K562 (cell line): Measurements from ENCODE around the gene AAGAB. TPM values are rescaled to one million over a fixed set of nuclear protein-coding genes. Genes with fewer than 3 reads are reported as not detected.

Experiments used
- ATAC-seq: fragments of 200-7000 bp; cut with Tn5 transposase; 3 replicates; pipeline ENCODE4 v1.9.1; 2020; ENCODE audit warnings: moderate library complexity
- BruUV-seq: library from RNA; stranded (reverse); fragments of 400-500 nt; replicated peaks from 2 replicates; lab custom pipeline; 2021; lab: Mats Ljungman, UMichigan
- CTCF ChIA-PET: fragments of 300-600 bp; formaldehyde crosslinking; extraction: SDS; loops from one replicate; lab custom pipeline; 2021; ENCODE audit warnings: low intra/inter-chr PET ratio; lab: Yijun Ruan, JAX
- POLR2A ChIA-PET: fragments of 300-600, 350-650 bp; sonication (Branson Sonifier 250); formaldehyde crosslinking; extraction: SDS; loops from one replicate; lab custom pipeline; 2021; ENCODE audit warnings: antibody characterized with exemption, inconsistent platforms; lab: Yijun Ruan, JAX
- DNase-seq, 4 experiments: peaks; one replicate each; pipeline versions ENCODE4 v3.0.0 to v3.0.0-alpha.2; 2011 to 2018; ENCODE audit warnings: low spot score in 3 of 4, mixed read lengths in 3 of 4; ENCODE audit errors: extremely low read depth in 1 of 4
- FAIRE-seq: peaks from 2 replicates; lab custom pipeline; 2011; peaks lifted over from hg19 to GRCh38; lab: Jason Lieb, UNC
- H2AFZ ChIP-seq: 2 replicates; pipeline ENCODE4 v1.6.0; 2011; ENCODE audit warnings: low read depth, low read length, control low read depth, inconsistent platforms
- H3K27ac ChIP-seq: fragments of 200-600 bp; 3 replicates; pipeline ENCODE4 v1.8.0; 2011; ENCODE audit warnings: low read depth, mild to moderate bottlenecking, control low read depth, inconsistent platforms, low read length, moderate library complexity, mixed read lengths; ENCODE audit errors: extremely low read depth
- H3K27me3 ChIP-seq, 2 experiments: fragments of 300-600 bp in 1 of 2; 2 replicates in 1 of 2; 3 replicates in 1 of 2; pipeline versions ENCODE4 v1.6.0 to v1.8.0; 2011; ENCODE audit warnings: inconsistent platforms in 2 of 2, low read length in 2 of 2, mild to moderate bottlenecking in 1 of 2, mixed read lengths in 1 of 2, moderate library complexity in 1 of 2; ENCODE audit not compliant: control insufficient read depth in 2 of 2, insufficient read depth in 2 of 2
- H3K36me3 ChIP-seq: fragments of 300-600 bp; 3 replicates; pipeline ENCODE4 v1.8.0; 2011; ENCODE audit warnings: mild to moderate bottlenecking, low read length, inconsistent platforms; ENCODE audit not compliant: control insufficient read depth, insufficient read depth
- H3K4me1 ChIP-seq, 2 experiments: fragments of 200-600 bp in 1 of 2; replicated peaks in 1 of 2; 2 replicates in 1 of 2; 3 replicates in 1 of 2; pipeline versions ENCODE4 v1.5.1 to v1.8.0; 2011; ENCODE audit warnings: inconsistent platforms in 2 of 2, low read length in 2 of 2, mild to moderate bottlenecking in 1 of 2, mixed read lengths in 1 of 2, moderate library complexity in 1 of 2; ENCODE audit not compliant: control insufficient read depth in 2 of 2, insufficient read depth in 2 of 2
- H3K4me2 ChIP-seq: 2 replicates; pipeline ENCODE4 v1.6.1; 2011; ENCODE audit warnings: low read length, control low read depth, inconsistent platforms, mixed read lengths; ENCODE audit not compliant: insufficient read depth
- H3K4me3 ChIP-seq: fragments of 200-600 bp; sonication (generic), shearing (Covaris generic); 2 replicates; pipeline ENCODE4 v1.5.1; 2016; ENCODE audit warnings: control low read depth, inconsistent platforms
- H3K79me2 ChIP-seq: fragments of 200-600 bp; 3 replicates; pipeline ENCODE4 v1.8.0; 2011; ENCODE audit warnings: low read length, inconsistent platforms; ENCODE audit not compliant: control insufficient read depth, insufficient read depth
- H3K9ac ChIP-seq, 2 experiments: 2 replicates each; pipeline versions ENCODE4 v1.6.0 to v1.6.1; 2011; ENCODE audit warnings: low read depth in 2 of 2, low read length in 2 of 2, control low read depth in 1 of 2, inconsistent platforms in 1 of 2, mild to moderate bottlenecking in 1 of 2, mixed read lengths in 1 of 2; ENCODE audit not compliant: insufficient read depth in 1 of 2
- H3K9me1 ChIP-seq: one replicate; pipeline ENCODE4 v1.6.0; 2011; ENCODE audit warnings: inconsistent platforms, mild to moderate bottlenecking, low read length, moderate library complexity; ENCODE audit not compliant: control insufficient read depth, insufficient read depth
- H3K9me3 ChIP-seq: replicated peaks from 2 replicates; pipeline ENCODE4 v1.5.1; 2011; ENCODE audit warnings: low read depth, low read length, inconsistent platforms; ENCODE audit not compliant: control insufficient read depth, insufficient read depth
- H4K20me1 ChIP-seq: replicated peaks from 2 replicates; pipeline ENCODE4 v1.6.1; 2011; ENCODE audit warnings: low read length, inconsistent platforms, mixed read lengths; ENCODE audit not compliant: control insufficient read depth, insufficient read depth
- WGBS: fragments of 100-300 bp; shearing (Covaris generic); methylation state at CpG from one replicate; pipeline ENCODE4 v1.1.6; 2016; ENCODE audit warnings: low coverage, mixed read lengths; ENCODE audit not compliant: insufficient coverage; ENCODE audit errors: missing lambda C conversion rate; 5-methylcytosine and 5-hydroxymethylcytosine counted together
- in situ Hi-C: fragments of 300-500 bp; cut with MboI; formaldehyde crosslinking; loops from 4 replicates; pipeline ENCODE4 v1.15.0; 2018; ENCODE audit warnings: inconsistent platforms, mixed read lengths
- intact Hi-C: fragments of 100-400 bp; cut with micrococcal nuclease; formaldehyde crosslinking; loops from 2 replicates; pipeline ENCODE4 v1.14.2; 2022
- polyA plus RNA-seq, 8 experiments: library from polyadenylated mRNA; depleted of rRNA in 4 of 8; stranded (reverse) in 5 of 8; unstranded in 3 of 8; fragments of >200 nt; fragmentation: Nextera tagmentation in 2 of 8; fragmentation: Illumina TruSeq in 1 of 8; extraction: Ambion mirVana in 2 of 8; extraction: Trizol in 1 of 8; gene quantifications; 2 replicates each; pipeline versions ENCODE4 v1.2.1 to v1.2.3, GENCODE V29; 2011 to 2014; ENCODE audit warnings: inconsistent platforms in 1 of 8, missing spikeins in 1 of 8
- total RNA-seq, 7 experiments: library from RNA; depleted of rRNA in 6 of 7; stranded (reverse); fragments of >200 nt in 6 of 7; fragmentation: Illumina TruSeq in 2 of 7; extraction: Trizol in 2 of 7; gene quantifications; 2 replicates each; pipeline versions ENCODE4 v1.2.1 to v1.2.3, GENCODE V29; 2011 to 2021; ENCODE audit warnings: low replicate concordance in 1 of 7
- TF ChIP-seq, protein P1 (sequence below): fragments of 150-350 bp; conservative IDR thresholded peaks from 2 replicates; pipeline ENCODE4 v1.6.1; 2014; ENCODE audit warnings: low read length

AAGAB gene
- total and polyA plus RNA-seq, 9 of the 15 experiments (the other 6 are each of a cell fraction or from before 2014, with no cell fraction given) = 17.8 to 109 (median 58.3) TPM

DNA sequence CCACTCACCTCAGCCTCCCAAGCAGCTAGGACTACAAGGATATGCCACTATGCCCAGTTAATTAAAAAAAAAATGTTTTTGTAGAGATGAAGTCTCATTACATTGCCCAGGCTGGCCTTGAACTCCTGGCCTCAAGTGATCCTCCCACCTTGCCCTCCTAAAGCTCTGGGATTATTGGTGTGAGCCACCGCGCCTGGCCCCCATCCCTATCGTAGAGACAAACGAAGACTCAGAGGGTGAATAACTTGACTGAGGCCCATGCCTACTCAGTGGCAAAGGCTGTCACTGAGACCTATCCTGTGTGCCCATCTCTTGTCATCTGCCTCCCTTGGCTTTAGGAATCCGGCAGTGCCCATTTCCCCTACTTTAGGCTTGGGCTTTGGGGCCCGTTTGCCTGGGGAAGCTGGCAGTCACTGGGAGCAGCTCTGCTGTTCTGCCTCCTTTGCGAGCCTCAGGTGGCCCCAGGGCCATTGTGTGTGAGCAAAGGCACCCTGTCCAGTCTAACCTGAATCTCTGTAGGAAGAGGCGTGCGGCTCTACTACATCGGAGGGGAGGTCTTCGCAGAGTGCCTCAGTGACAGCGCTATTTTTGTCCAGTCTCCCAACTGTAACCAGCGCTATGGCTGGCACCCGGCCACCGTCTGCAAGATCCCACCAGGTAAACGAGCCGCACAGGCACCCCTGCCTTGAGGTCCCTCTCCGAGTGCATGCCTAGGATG lies 70.1 kb downstream of the AAGAB start:
- POLR2A ChIA-PET = no interaction called here
- in situ Hi-C loops = no loop called here
- no peak for FAIRE-seq
- Histone ChIP-seq H3K36me3 (peaks cover 69% of the 10 kb centered on the region; the same call in 2 of the 3 replicates), H3K9me3 (no peaks in the 10 kb centered on the region), H3K27me3 (no peaks in the 10 kb centered on the region), H3K79me2 (no peaks in the 10 kb centered on the region), H3K4me1 (peaks cover 5 to 8% of the 10 kb centered on the region in 2 experiments)
- intact Hi-C loops = no loop called here
- BruUV-seq = no TSS peak
- DNase-seq = no peak
- CTCF ChIA-PET = no interaction called here
- TF ChIP-seq, protein P1, sequence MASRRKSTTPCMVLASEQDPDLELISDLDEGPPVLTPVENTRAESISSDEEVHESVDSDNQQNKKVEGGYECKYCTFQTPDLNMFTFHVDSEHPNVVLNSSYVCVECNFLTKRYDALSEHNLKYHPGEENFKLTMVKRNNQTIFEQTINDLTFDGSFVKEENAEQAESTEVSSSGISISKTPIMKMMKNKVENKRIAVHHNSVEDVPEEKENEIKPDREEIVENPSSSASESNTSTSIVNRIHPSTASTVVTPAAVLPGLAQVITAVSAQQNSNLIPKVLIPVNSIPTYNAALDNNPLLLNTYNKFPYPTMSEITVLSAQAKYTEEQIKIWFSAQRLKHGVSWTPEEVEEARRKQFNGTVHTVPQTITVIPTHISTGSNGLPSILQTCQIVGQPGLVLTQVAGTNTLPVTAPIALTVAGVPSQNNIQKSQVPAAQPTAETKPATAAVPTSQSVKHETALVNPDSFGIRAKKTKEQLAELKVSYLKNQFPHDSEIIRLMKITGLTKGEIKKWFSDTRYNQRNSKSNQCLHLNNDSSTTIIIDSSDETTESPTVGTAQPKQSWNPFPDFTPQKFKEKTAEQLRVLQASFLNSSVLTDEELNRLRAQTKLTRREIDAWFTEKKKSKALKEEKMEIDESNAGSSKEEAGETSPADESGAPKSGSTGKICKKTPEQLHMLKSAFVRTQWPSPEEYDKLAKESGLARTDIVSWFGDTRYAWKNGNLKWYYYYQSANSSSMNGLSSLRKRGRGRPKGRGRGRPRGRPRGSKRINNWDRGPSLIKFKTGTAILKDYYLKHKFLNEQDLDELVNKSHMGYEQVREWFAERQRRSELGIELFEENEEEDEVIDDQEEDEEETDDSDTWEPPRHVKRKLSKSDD = no peak
- TF ChIP-seq, all 486 proteins: peak for 0
- H3K4me2 ChIP-seq = no peak overlapping the region
- ATAC-seq = no peak
- H3K9ac ChIP-seq = no peak overlapping the region
- H3K27ac ChIP-seq = no peak overlapping the region
- no peak overlapping the region for H3K4me3 ChIP-seq
- peaks cover 5% of the 10 kb centered on the region; the same call in 1 of the 2 replicates for H4K20me1 ChIP-seq
- peaks cover 9% of the 10 kb centered on the region for H3K9me1 ChIP-seq
- 84% methylated on average over 18 of the region's 18 CpGs for WGBS
- no peak overlapping the region for H2AFZ ChIP-seq
